Activated T-cell treated with anti-CD3 and anti-CD28 coated beads, Interleukin-2, amount 50 U/mL, for 4 hours (primary cell): ENCODE results near the gene CLDN3. TPM values are rescaled to one million over a fixed set of nuclear protein-coding genes. Genes with fewer than 3 reads are reported as not detected.

Experiments
- total RNA-seq, 3 donors: library from RNA; stranded (reverse); gene quantifications; one replicate each; pipeline ENCODE4 v1.2.1, GENCODE V29; 2021

Gene CLDN3
- total RNA-seq, 3 donors from 2014 or later, result 0.16 to 0.23 (median 0.22) TPM

Other genes with a start within 250 kb of the CLDN3 start
- gene BAZ1B, start 248.0 kb downstream of the CLDN3 start, total RNA-seq, result 10 to 100 TPM; 86.5 to 93.5 (median 93.3) TPM
- 10 to 100 TPM; 74.8 to 76.3 (median 74.9) TPM for gene BCL7B, start 212.6 kb downstream of the CLDN3 start, total RNA-seq
- 10 to 100 TPM; 34.0 to 42.6 (median 42.1) TPM for gene TBL2, start 191.7 kb downstream of the CLDN3 start, total RNA-seq
- gene MLXIPL, start 145.7 kb downstream of the CLDN3 start, total RNA-seq, result under 1 TPM; 0.35 to 0.55 (median 0.43) TPM
- gene VPS37D, start 102.4 kb downstream of the CLDN3 start, total RNA-seq, result under 1 TPM in 2 of 3 donors, not detected in 1; 0.16 to 0.25 TPM
- 10 to 100 TPM; 11.9 to 12.7 (median 12.0) TPM for gene DNAJC30, start 86.8 kb downstream of the CLDN3 start, total RNA-seq
- gene BUD23, start 86.7 kb downstream of the CLDN3 start, total RNA-seq, result 100 to 1,000 TPM; 166 to 197 (median 178) TPM
- 10 to 100 TPM; 23.0 to 25.0 (median 24.7) TPM for gene STX1A, start 50.6 kb downstream of the CLDN3 start, total RNA-seq
- 10 to 100 TPM; 20.6 to 26.4 (median 21.0) TPM for gene ABHD11, start 31.5 kb downstream of the CLDN3 start, total RNA-seq
- gene CLDN4, start 60.7 kb upstream of the CLDN3 start, total RNA-seq, result under 1 TPM; 0.24 to 0.56 (median 0.32) TPM
- under 1 TPM in 2 of 3 donors, not detected in 1; 0.41 to 0.69 TPM for gene METTL27, start 72.2 kb upstream of the CLDN3 start, total RNA-seq
- not detected for gene TMEM270, start 90.9 kb upstream of the CLDN3 start, total RNA-seq